Prostate gland (tissue), 2 donors: Measurements from ENCODE around the gene BHLHA15. TPM values are rescaled to one million over a fixed set of nuclear protein-coding genes. Genes with fewer than 3 reads are reported as not detected.

Experiments used
- DNase-seq: peaks from one replicate; pipeline ENCODE4 v3.0.0-alpha.2; 2019; ENCODE audit warnings: low spot score
- H3K27ac ChIP-seq, 2 donors: fragments of 200-600 bp; sonication (generic); 2 replicates each; pipeline ENCODE4 v1.5.1; 2017 to 2019
- H3K27me3 ChIP-seq: fragments of 200-600 bp; sonication (generic); replicated peaks from 2 replicates; pipeline ENCODE4 v1.5.1; 2019; ENCODE audit not compliant: insufficient read depth
- H3K36me3 ChIP-seq, 2 donors: fragments of 200-600 bp; sonication (generic); 1 replicate in 1 of 2; 2 replicates in 1 of 2; pipeline versions ENCODE4 v1.5.1 to v1.8.1; 2017 to 2019
- H3K4me1 ChIP-seq: fragments of 200-600 bp; sonication (generic); replicated peaks from 2 replicates; pipeline ENCODE4 v1.5.1; 2019
- H3K4me3 ChIP-seq, 2 donors: fragments of 200-600 bp; sonication (generic); 2 replicates each; pipeline ENCODE4 v1.5.1; 2017 to 2019
- H3K9me3 ChIP-seq: fragments of 200-600 bp; sonication (generic); 2 replicates; pipeline ENCODE4 v1.5.1; 2017
- POLR2A ChIP-seq: fragments of 450-650 bp; IDR thresholded peaks from one replicate; pipeline ENCODE4 v1.6.1; 2016; ENCODE audit warnings: antibody characterized with exemption, mild to moderate bottlenecking
- POLR2AphosphoS5 ChIP-seq: sonication (generic); formaldehyde crosslinking; IDR thresholded peaks from one replicate; pipeline ENCODE4 v1.6.1; 2017; ENCODE audit warnings: antibody characterized with exemption
- WGBS: methylation state at CpG from one replicate; pipeline ENCODE4 v1.1.5; 2018; 5-methylcytosine and 5-hydroxymethylcytosine counted together
- intact Hi-C: fragments of 100-400 bp; cut with DNase I; formaldehyde crosslinking; loops from one replicate; pipeline ENCODE4 v1.14.2; 2022
- total RNA-seq, 2 donors: library from RNA; depleted of rRNA; stranded (reverse); fragments of >200 nt; gene quantifications; one replicate each; pipeline ENCODE4 v1.1.0, GENCODE V29; 2016
- TF ChIP-seq, protein P1 (sequence below), 4 experiments: fragments of 200-600 bp in 2 of 4; fragments of 450-650 bp in 2 of 4; sonication (generic) in 2 of 4; IDR thresholded peaks; 1 replicate in 3 of 4; 2 replicates in 1 of 4; pipeline ENCODE4 v1.5.1; 2016 to 2019; ENCODE audit warnings: antibody characterized with exemption in 4 of 4, mild to moderate bottlenecking in 2 of 4, moderate library complexity in 2 of 4

BHLHA15 gene
- total RNA-seq, 2 donors from 2014 or later: 24.6 to 90.9 TPM

DNA sequence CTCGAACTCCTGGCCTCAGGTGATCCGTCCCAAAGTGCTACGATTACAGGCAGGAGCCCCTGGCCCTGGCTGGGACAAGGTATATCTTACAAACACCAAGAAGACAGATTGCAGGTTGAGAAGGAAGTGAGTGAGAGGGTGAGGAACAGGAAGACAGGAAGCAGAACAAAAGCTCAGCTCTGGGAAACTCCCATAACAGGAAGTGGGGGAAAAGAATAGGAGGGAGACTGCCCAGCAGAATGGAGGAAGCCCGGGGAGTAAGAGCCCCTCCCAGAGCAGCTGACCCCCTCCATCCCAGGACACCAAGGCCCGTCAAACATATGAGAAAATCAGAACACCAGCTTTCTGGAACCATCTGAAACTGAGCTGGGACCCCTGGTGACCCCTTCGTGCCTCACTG lies 37.9 kb downstream of the BHLHA15 start:
- no peak overlapping the region for H3K4me3 ChIP-seq
- no peaks in the 10 kb centered on the region for H3K36me3 ChIP-seq
- no peak for DNase-seq

DNA sequence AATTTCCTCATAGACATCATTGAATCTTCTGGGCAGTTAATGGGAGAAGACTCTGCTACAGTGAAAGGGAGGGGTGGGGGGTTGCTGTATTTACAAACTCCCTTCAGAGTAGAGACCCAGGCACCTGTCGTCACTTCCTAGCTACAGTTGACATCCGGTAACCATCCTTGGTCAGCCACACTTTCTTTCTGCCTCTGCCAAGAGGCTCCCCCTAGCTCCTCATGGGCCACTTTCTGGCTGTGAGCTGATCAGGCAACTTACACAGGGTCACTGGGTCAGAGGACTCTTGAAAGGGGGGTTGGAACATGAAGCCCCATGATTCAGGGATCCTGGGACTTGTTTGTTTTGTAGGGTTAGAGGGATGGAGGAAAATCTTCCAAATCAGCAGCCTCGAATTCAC lies 39.5 kb downstream of the BHLHA15 start:
- TF ChIP-seq POLR2AphosphoS5: no peak
- no peak for TF ChIP-seq POLR2A
- TF ChIP-seq, protein P1, sequence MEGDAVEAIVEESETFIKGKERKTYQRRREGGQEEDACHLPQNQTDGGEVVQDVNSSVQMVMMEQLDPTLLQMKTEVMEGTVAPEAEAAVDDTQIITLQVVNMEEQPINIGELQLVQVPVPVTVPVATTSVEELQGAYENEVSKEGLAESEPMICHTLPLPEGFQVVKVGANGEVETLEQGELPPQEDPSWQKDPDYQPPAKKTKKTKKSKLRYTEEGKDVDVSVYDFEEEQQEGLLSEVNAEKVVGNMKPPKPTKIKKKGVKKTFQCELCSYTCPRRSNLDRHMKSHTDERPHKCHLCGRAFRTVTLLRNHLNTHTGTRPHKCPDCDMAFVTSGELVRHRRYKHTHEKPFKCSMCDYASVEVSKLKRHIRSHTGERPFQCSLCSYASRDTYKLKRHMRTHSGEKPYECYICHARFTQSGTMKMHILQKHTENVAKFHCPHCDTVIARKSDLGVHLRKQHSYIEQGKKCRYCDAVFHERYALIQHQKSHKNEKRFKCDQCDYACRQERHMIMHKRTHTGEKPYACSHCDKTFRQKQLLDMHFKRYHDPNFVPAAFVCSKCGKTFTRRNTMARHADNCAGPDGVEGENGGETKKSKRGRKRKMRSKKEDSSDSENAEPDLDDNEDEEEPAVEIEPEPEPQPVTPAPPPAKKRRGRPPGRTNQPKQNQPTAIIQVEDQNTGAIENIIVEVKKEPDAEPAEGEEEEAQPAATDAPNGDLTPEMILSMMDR (IDR thresholded peaks at IDR 0.05): no peak
- Histone ChIP-seq H3K4me1 (peaks cover 11% of the 10 kb centered on the region), H3K4me3 (no peak overlapping the region), H3K27me3 (no peaks in the 10 kb centered on the region), H3K36me3 (no peaks in the 10 kb centered on the region), H3K9me3 (no peaks in the 10 kb centered on the region), H3K27ac (peak overlapping the region; percentile 88)
- intact Hi-C loops: loop anchor here (5.0 kb wide), 1 partner anchor 37 kb away; no protein-coding TSS in a partner anchor
- 37% methylated on average over 3 of the region's 3 CpGs for WGBS
- DNase-seq: no peak

More for the DNA sequence above, 37.9 kb downstream of the BHLHA15 start:
- Histone ChIP-seq H3K9me3 (no peaks in the 10 kb centered on the region), H3K27me3 (no peaks in the 10 kb centered on the region), H3K27ac (no peak overlapping the region), H3K4me1 (peaks cover 11% of the 10 kb centered on the region)
- 80% methylated on average over 6 of the region's 6 CpGs for WGBS
- intact Hi-C loops: no loop called here
- TF ChIP-seq, protein P1 (IDR thresholded peaks at IDR 0.05): no peak
- no peak for TF ChIP-seq POLR2A
- no peak for TF ChIP-seq POLR2AphosphoS5

DNA sequence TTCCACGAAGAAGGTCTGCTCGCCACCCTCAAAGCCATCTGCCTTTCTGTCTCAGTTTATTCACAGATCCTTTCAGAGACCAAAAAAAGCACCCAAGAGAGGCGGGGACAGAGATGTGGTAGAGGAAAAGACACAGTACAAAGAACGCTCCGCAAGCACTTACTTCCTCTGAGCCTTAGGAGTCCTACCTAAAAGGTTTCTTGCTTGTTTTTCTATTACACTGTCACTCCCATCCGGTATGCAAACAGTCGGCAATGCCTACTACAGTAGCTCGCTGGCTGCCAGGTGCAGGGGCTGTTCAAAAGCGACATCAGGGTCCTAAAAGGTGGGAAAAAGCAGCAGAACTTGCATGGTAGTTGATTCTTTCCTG lies 40.0 kb downstream of the BHLHA15 start:
- Histone ChIP-seq H3K27me3 (no peaks in the 10 kb centered on the region), H3K4me3 (peak overlapping the region; percentile 74 to 89), H3K4me1 (peaks cover 11% of the 10 kb centered on the region), H3K36me3 (no peaks in the 10 kb centered on the region), H3K9me3 (no peaks in the 10 kb centered on the region), H3K27ac (peak overlapping the region; percentile 88)
- TF ChIP-seq, protein P1 (IDR thresholded peaks at IDR 0.05): no peak
- no peak for TF ChIP-seq POLR2A
- TF ChIP-seq POLR2AphosphoS5: no peak
- intact Hi-C loops: loop anchor here (5.0 kb wide), 1 partner anchor 36 kb away; no protein-coding TSS in a partner anchor
- DNase-seq: no peak
- 18% methylated on average over 9 of the region's 9 CpGs for WGBS

DNA sequence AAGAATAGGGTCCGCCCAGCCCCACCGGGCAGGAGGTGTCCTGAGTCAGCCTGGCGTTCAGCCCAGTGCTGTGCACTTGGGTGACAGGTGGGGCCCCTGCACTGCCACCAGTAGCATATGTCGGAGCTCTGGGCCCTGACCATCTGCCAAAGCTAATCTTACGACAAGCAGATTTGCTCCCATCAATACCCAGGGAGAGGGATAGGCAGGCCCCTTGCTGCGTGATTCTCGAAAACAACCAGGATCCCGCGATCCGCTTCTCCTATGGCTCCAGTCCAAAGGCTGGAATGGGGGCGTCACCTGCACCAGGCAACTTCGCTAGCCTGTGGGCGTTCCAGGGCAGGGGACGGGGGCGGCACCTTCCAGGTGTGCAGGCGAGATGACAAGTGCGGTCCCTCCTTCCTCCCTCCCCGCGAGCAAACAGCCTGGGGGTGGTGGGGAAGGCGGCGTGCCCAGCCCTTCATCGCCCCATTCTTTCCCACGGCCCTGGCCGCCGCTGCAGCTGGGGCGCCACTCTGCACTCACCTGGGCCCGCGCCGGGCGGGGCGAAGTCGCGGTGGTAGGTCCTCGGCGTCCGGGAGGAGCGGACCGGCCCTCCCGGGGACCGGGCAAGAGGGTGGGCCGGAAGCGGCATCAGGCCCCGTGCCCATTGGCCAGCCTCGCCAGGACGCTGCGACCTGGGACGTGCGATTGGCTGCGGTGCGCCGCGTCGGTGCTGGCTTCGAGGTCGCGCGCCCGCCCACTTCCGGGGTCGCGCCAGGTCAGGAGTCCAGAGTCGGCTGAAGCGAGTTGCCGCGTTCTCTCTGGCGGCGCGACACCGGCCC lies 40.6 kb downstream of the BHLHA15 start, which contains the start of gene TECPR1:
Gene TECPR1, minus strand, starts transcription at position 632 of the 824 bp plus-strand sequence. CDS start 6,086 bp downstream, outside the sequence.
- Histone ChIP-seq H3K4me1 (peaks cover 11% of the 10 kb centered on the region), H3K27me3 (no peaks in the 10 kb centered on the region), H3K36me3 (no peaks in the 10 kb centered on the region), H3K9me3 (no peaks in the 10 kb centered on the region), H3K27ac (peak within 1 kb of the TSS; percentile 88), H3K4me3 (peak within 1 kb of the TSS; percentile 74 to 89)
- intact Hi-C loops: loop anchor here (5.0 kb wide), 1 partner anchor 35 kb away; no protein-coding TSS in a partner anchor
- DNase-seq: peak; percentile 97
- under 1% methylated on average over 50 of the region's 69 CpGs for WGBS
- TF ChIP-seq POLR2A (peak; percentile 60), POLR2AphosphoS5 (peak; percentile 88)
- TF ChIP-seq, protein P1 (IDR thresholded peaks at IDR 0.05): no peak
